AG09309 (cell line): Measurements from ENCODE around the gene GLT1D1.

Experiments used
- DNase-seq: peaks from one replicate; pipeline ENCODE4 v3.0.0-alpha.2; 2010; ENCODE audit warnings: low read depth
- H3K4me3 ChIP-seq: 2 replicates; pipeline ENCODE4 v1.5.1; 2011; ENCODE audit warnings: mild to moderate bottlenecking, low read depth, low read length, moderate library complexity; ENCODE audit not compliant: control insufficient read depth
- TF ChIP-seq, protein P1 (sequence below): IDR thresholded peaks from 2 replicates; pipeline ENCODE4 v1.5.1; 2011; ENCODE audit warnings: mild to moderate bottlenecking, low read depth, low read length, inconsistent platforms; ENCODE audit not compliant: insufficient read depth, control insufficient read depth; ENCODE audit errors: missing control alignments

GLT1D1 gene

DNA sequence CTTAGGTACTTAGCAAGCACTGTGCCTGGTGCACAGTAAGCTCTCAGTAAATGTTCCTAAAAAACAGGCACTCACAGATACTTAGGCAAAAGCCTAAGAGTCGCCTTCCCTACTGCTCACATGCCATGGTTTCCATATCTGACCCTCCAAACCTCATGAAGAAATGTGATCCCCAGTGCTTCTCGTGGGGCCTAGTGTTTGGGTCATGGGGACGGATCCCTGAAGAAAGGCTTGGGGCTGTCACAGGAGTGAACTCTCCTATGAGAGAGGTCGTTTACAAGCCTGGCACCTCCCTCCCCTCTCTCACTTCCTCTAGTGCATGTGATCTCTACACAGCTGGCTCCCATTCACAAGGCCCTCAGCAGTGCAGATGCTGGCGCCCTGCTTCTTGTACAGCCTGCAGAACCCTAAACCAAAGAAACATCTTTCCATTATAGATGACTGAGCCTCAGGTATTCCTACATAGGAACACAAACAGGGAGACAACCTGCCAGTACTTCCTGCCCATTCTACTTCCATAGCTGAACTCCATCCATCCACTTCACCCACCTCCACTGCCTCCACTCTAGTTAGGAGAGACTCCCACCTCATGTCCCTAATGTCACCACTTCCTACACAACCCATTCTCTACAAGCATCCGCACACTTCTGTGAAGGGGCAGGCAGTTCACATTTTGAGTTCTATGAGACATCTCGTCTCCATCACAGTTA lies 32.4 kb upstream of the GLT1D1 start:
- DNase-seq: no peak
- no peak overlapping the region for H3K4me3 ChIP-seq
- TF ChIP-seq, protein P1, sequence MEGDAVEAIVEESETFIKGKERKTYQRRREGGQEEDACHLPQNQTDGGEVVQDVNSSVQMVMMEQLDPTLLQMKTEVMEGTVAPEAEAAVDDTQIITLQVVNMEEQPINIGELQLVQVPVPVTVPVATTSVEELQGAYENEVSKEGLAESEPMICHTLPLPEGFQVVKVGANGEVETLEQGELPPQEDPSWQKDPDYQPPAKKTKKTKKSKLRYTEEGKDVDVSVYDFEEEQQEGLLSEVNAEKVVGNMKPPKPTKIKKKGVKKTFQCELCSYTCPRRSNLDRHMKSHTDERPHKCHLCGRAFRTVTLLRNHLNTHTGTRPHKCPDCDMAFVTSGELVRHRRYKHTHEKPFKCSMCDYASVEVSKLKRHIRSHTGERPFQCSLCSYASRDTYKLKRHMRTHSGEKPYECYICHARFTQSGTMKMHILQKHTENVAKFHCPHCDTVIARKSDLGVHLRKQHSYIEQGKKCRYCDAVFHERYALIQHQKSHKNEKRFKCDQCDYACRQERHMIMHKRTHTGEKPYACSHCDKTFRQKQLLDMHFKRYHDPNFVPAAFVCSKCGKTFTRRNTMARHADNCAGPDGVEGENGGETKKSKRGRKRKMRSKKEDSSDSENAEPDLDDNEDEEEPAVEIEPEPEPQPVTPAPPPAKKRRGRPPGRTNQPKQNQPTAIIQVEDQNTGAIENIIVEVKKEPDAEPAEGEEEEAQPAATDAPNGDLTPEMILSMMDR: no peak

DNA sequence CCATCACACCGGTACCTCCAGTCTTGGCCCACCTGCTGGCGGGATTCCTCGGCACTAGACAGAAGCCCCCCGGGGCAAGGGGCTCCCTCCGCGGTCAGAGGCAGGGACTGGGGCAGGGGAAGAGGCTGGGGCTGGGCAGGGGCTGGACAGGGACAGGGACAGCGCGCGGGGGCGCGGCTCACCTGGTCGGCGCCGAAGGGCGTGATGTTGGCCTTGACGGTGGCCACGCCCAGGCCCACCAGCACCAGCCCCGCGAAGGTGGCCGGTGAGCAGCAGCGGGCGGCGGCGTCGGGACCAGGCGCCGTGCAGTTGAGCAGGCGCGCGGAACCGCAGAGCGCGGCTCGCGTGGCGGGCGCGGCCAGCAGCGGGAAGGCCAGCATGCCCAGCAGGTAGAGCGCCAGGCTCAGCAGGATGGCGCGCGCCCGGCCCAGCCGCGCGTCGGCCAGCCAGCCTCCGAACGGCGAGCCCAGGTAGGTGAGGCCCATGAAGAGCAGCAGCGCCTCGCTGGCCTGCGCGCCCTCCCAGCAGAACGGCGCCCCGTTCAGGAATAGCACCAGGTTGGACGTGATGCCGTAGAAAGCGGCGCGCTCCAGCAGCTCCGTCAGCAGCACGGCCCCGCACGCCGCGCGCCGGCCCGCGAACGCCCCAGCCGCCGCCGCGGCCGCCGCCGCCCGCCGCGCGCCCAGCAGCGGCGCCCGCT lies 29.9 kb upstream of the GLT1D1 start:
- TF ChIP-seq, protein P1: no peak
- no peak for DNase-seq
- H3K4me3 ChIP-seq: peak overlapping the region; percentile 85

DNA sequence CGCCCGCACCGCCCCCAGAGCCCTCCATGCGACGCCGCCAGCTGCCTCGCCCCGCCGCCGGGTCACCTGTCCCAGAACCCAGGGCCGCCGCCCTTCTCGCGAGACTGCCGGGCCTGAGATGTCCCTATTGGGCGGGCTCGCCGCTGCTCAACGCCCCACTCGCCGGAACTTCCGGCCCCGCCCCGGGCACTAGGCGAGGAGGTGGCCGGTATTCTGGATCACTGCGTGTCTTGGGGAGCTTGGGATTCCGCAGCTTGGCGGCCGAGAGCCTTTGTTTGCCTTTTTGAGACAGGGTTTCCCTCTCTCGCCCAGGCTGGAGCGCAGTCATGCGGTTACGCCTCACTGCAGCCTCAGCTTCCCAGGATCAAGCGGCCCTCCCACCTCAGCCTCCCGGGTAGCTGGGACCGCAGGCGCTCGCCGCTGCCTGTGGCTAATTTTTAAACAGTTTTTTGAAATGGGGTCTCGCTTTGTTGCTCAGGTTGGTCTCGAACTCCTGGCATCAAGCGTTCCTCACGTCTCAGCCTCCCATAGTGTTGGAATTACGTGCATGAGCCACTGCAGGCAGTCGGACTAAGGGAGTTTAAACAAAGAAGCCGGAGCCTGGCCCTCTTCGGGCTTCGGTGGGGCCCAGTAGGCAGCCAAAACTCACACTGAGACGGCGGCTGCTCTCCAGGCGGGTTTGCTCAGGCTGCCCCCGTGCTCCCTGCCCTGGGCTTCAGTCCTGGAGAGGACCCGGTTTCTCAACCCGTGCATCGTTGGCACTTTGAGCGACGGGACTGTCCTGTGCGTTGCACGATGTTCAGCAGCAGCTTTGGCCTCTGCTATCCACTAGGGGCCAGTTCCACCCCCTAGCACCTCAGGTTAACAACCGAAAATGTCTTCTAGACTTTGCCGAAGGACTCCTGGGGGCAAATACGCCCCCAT lies 29.1 kb upstream of the GLT1D1 start, which contains the start of gene SLC15A4:
Gene SLC15A4, minus strand, starts transcription at position 43 of the 924 bp plus-strand sequence. Its CDS starts 15 bp downstream, at position 28.
- peak within 1 kb of the TSS; percentile 85 for H3K4me3 ChIP-seq
- peak; percentile 55 for DNase-seq
- TF ChIP-seq, protein P1: peak; percentile 30

DNA sequence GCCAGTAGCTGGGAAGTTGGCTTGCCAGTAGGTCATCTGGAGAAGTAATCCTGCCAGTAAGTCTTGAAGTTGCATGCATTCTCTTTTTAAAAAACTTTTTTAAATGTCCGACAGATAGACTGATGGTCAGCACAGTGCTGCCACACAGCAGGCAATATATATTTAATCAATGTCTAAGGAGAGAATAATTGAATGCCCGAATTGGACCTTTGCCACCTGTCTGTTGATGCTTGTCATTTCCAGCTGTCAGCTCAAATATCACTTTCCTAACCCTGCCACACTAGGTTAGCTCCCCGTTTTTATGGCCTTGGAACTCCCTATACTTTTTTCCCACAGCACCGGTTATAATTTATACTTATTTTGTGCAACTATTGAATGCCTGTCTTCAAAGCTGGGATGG lies 27.4 kb upstream of the GLT1D1 start:
- no peak overlapping the region for H3K4me3 ChIP-seq
- DNase-seq: no peak
- TF ChIP-seq, protein P1: no peak

DNA sequence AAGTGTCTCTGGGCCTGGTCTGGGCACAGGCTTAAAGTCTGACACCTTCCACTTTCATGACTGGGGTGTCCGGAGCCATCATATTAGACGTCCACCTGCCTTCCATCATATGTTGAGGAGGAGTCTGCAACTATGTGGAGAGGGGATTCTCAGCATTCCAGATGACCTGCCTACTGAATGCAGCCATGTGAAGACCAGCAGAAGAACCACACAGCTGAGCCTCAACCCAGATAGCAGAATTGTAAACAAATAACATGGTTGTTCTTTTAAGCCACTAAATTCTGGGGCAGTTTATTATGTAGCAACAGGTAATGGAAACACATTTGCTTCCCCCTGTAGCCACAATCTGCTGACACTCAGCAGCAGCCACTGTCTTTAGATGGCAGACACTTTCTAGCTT lies 25.6 kb upstream of the GLT1D1 start:
- TF ChIP-seq, protein P1: no peak
- DNase-seq: no peak
- no peak overlapping the region for H3K4me3 ChIP-seq

DNA sequence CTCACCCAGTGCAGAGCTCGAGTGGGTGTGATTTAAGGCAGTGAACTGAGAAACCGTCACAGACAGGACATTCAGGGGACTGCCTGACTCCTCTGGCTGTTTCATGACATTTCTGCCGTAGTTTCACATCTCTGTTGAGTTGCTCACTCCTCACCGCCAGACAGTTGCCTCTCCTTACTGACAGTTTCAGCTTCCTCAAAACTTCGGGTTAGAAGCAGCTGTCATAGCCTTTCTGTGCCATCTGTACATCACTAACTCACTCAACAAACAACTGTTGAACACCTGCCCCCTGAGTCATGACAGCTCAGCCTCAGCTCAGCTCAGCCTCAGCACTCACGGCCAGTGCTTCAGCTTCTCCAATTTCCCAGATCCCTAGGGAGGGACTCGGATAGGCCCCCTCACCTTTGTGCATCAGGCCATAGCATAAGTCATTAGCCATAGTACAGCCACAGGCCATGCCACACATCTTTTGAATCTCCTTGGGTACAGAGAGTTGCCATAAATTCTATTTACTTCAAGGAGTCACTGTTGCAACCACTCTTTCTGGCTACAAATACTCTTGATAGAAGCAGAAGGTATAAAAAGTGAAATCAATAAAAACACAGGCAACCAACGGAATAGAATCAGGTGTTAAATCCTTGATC lies 23.3 kb upstream of the GLT1D1 start:
- H3K4me3 ChIP-seq: no peak overlapping the region
- TF ChIP-seq, protein P1: no peak
- no peak for DNase-seq
